ENCODE measurements around the gene SERPINE3.

DNA sequence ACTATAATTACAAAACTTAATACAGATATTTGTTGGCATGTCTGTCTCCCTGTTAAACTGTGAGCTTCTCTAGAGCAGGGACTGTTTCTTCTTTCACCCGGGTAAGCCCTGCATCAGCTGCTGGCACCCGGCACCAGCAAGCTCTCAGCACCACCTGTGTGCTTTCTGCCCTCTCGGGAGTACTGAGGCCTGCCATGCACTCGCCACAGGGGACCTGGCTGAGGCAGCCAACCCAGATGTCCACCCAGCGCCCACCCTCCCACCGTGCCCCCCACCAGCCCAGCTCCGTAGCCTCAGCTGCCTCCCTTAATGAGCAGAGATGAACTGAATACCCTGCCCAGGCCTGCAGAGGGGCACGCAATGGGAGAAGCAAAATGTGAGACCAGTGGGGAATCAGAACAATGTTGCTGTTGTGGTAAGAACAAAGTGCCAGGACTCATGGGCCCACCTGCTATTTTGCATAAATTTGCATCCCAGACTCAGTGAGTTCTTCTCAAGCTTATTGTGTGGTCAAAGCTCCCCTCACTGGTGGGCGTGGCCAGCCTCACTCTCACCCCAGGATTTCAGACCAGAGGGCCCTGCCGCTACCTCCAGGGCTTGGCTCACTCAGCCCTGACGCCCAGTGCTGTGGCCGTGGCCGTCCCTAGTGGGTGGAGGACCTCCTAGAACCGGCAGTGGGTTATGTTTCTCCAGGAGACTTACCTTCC is 14.6 kb upstream of the SERPINE3 start:
- TF ChIP-seq, protein P1, sequence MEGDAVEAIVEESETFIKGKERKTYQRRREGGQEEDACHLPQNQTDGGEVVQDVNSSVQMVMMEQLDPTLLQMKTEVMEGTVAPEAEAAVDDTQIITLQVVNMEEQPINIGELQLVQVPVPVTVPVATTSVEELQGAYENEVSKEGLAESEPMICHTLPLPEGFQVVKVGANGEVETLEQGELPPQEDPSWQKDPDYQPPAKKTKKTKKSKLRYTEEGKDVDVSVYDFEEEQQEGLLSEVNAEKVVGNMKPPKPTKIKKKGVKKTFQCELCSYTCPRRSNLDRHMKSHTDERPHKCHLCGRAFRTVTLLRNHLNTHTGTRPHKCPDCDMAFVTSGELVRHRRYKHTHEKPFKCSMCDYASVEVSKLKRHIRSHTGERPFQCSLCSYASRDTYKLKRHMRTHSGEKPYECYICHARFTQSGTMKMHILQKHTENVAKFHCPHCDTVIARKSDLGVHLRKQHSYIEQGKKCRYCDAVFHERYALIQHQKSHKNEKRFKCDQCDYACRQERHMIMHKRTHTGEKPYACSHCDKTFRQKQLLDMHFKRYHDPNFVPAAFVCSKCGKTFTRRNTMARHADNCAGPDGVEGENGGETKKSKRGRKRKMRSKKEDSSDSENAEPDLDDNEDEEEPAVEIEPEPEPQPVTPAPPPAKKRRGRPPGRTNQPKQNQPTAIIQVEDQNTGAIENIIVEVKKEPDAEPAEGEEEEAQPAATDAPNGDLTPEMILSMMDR (IDR thresholded peaks at IDR 0.05), result no peak
- TF ChIP-seq POLR2A (IDR thresholded peaks at IDR 0.05) (no peak), POLR2AphosphoS5 (IDR thresholded peaks at IDR 0.05) (no peak)

Data from prostate gland (tissue), 2 donors.